BE2C (cell line): ENCODE measurements around the gene C11orf87.

Experiments used
- DNase-seq: peaks from one replicate; pipeline ENCODE4 v3.0.0-alpha.2; 2020
- H3K27me3 ChIP-seq: fragments of 250-450 bp; sonication (Bioruptor Pico); 2 replicates; pipeline ENCODE4 v1.5.1; 2020; ENCODE audit warnings: mild to moderate bottlenecking
- H3K36me3 ChIP-seq: fragments of 250-450 bp; sonication (Bioruptor Pico); 2 replicates; pipeline ENCODE4 v1.5.1; 2020; ENCODE audit warnings: mild to moderate bottlenecking
- H3K4me1 ChIP-seq: fragments of 250-450 bp; sonication (Bioruptor Pico); 2 replicates; pipeline ENCODE4 v1.5.1; 2020
- H3K4me3 ChIP-seq: 2 replicates; pipeline ENCODE4 v1.5.1; 2011; ENCODE audit warnings: low read depth, low read length
- H3K9me3 ChIP-seq: fragments of 250-450 bp; sonication (Bioruptor Pico); 2 replicates; pipeline ENCODE4 v1.5.1; 2020
- CTCF ChIP-seq: IDR thresholded peaks from 2 replicates; pipeline ENCODE4 v1.5.1; 2012; ENCODE audit warnings: mild to moderate bottlenecking, low read depth, low read length

C11orf87 gene

GRCh38 chr11:109383306-109383705, 38.7 kb upstream of the C11orf87 start:
- Histone ChIP-seq H3K27me3 (no peaks in the 10 kb centered on the region), H3K4me3 (no peak overlapping the region), H3K36me3 (no peaks in the 10 kb centered on the region), H3K4me1 (no peaks in the 10 kb centered on the region), H3K9me3 (no peaks in the 10 kb centered on the region)
- DNase-seq: no peak
- no peak for TF ChIP-seq CTCF

GRCh38 chr11:109384873-109385272, 37.1 kb upstream of the C11orf87 start:
- no peaks in the 10 kb centered on the region for H3K36me3 ChIP-seq
- DNase-seq: no peak
- H3K27me3 ChIP-seq: no peaks in the 10 kb centered on the region
- no peaks in the 10 kb centered on the region for H3K9me3 ChIP-seq
- no peak overlapping the region for H3K4me3 ChIP-seq
- TF ChIP-seq CTCF: no peak
- H3K4me1 ChIP-seq: no peaks in the 10 kb centered on the region

GRCh38 chr11:109388982-109389381, 33.0 kb upstream of the C11orf87 start:
- no peaks in the 10 kb centered on the region for H3K27me3 ChIP-seq
- no peaks in the 10 kb centered on the region for H3K9me3 ChIP-seq
- H3K4me3 ChIP-seq: no peak overlapping the region
- TF ChIP-seq CTCF: no peak
- H3K4me1 ChIP-seq: no peaks in the 10 kb centered on the region
- no peak for DNase-seq
- H3K36me3 ChIP-seq: no peaks in the 10 kb centered on the region

GRCh38 chr11:109390752-109391151, 31.2 kb upstream of the C11orf87 start:
- no peak for TF ChIP-seq CTCF
- Histone ChIP-seq H3K27me3 (no peaks in the 10 kb centered on the region), H3K4me3 (no peak overlapping the region)

GRCh38 chr11:109401545-109401944, 20.4 kb upstream of the C11orf87 start:
- no peak overlapping the region for H3K4me3 ChIP-seq
- no peak for TF ChIP-seq CTCF
- no peaks in the 10 kb centered on the region for H3K9me3 ChIP-seq
- no peak for DNase-seq
- H3K4me1 ChIP-seq: no peaks in the 10 kb centered on the region
- no peaks in the 10 kb centered on the region for H3K36me3 ChIP-seq
- no peaks in the 10 kb centered on the region for H3K27me3 ChIP-seq

More at GRCh38 chr11:109390752-109391151, 31.2 kb upstream of the C11orf87 start:
- Histone ChIP-seq H3K4me1 (no peaks in the 10 kb centered on the region), H3K36me3 (no peaks in the 10 kb centered on the region), H3K9me3 (no peaks in the 10 kb centered on the region)
- no peak for DNase-seq

GRCh38 chr11:109405671-109406070, 16.3 kb upstream of the C11orf87 start:
- H3K4me3 ChIP-seq: no peak overlapping the region
- no peaks in the 10 kb centered on the region for H3K36me3 ChIP-seq
- no peak for DNase-seq
- no peaks in the 10 kb centered on the region for H3K9me3 ChIP-seq
- TF ChIP-seq CTCF: no peak
- no peaks in the 10 kb centered on the region for H3K27me3 ChIP-seq
- no peaks in the 10 kb centered on the region for H3K4me1 ChIP-seq
